Measurements from ENCODE around the gene DHCR7.

GRCh38 chr11:71443736-71444445 is 4.3 kb downstream of the DHCR7 start:
- no peak for TF ChIP-seq CTCF (IDR thresholded peaks at IDR 0.05)
- no peak for TF ChIP-seq EP300 (IDR thresholded peaks at IDR 0.05)
- TF ChIP-seq POLR2A (IDR thresholded peaks at IDR 0.05) = no peak

Data from ovary (tissue), 3 donors.